Stomach (tissue), 4 donors: ENCODE results near the gene SNX33.

Experiments
- CTCF ChIP-seq, 7 experiments: fragments of 450-650 bp in 4 of 7; fragments of 200-600 bp in 3 of 7; sonication (generic) in 3 of 7; IDR thresholded peaks; one replicate each; pipeline ENCODE4 v1.5.1; 2016 to 2019; ENCODE audit warnings: antibody characterized with exemption in 7 of 7, control low read depth in 2 of 7, mild to moderate bottlenecking in 1 of 7
- EP300 ChIP-seq: sonication (generic); formaldehyde crosslinking; IDR thresholded peaks from one replicate; pipeline ENCODE4 v1.6.1; 2017; ENCODE audit warnings: antibody characterized with exemption
- POLR2AphosphoS5 ChIP-seq, 3 donors: sonication (generic); formaldehyde crosslinking; IDR thresholded peaks; one replicate each; pipeline ENCODE4 v1.6.1; 2016; ENCODE audit warnings: antibody characterized with exemption in 3 of 3

- no peak for TF ChIP-seq EP300
- TF ChIP-seq CTCF (IDR thresholded peaks at IDR 0.05): no peak
- no peak for TF ChIP-seq POLR2AphosphoS5 (IDR thresholded peaks at IDR 0.05)
Measured at GRCh38 chr15:75702436-75702835, 54.7 kb downstream of the SNX33 start.
